Measurements from ENCODE around the gene RGS3.

DNA sequence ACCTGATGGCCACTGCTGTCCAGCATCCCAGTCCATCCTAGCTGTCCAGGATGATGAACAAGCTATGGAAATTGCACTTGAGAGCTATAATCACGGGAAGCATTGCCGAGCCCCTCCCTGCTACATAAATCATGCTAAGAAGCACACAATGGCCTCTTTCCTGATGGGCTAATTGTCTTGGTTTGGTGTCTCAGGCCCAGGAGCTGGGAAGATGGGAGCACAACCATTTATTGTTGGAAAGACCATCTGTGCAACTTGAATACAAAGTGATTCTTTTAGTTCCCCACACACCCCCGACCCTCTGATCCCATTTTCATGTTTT is 80.4 kb downstream of the RGS3 start:
- TF ChIP-seq, protein P1, sequence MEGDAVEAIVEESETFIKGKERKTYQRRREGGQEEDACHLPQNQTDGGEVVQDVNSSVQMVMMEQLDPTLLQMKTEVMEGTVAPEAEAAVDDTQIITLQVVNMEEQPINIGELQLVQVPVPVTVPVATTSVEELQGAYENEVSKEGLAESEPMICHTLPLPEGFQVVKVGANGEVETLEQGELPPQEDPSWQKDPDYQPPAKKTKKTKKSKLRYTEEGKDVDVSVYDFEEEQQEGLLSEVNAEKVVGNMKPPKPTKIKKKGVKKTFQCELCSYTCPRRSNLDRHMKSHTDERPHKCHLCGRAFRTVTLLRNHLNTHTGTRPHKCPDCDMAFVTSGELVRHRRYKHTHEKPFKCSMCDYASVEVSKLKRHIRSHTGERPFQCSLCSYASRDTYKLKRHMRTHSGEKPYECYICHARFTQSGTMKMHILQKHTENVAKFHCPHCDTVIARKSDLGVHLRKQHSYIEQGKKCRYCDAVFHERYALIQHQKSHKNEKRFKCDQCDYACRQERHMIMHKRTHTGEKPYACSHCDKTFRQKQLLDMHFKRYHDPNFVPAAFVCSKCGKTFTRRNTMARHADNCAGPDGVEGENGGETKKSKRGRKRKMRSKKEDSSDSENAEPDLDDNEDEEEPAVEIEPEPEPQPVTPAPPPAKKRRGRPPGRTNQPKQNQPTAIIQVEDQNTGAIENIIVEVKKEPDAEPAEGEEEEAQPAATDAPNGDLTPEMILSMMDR (IDR thresholded peaks at IDR 0.05; ENCODE audit: low read depth, low read length), result no peak
- no peak for TF ChIP-seq EZH2phosphoT487 (IDR thresholded peaks at IDR 0.05; ENCODE audit: low read depth)

All from OCI-LY3 (cell line).